HG02884 (cell line): ENCODE measurements around the gene B3GNT9.

Experiments used
- ATAC-seq: cut with Tn5 transposase; IDR thresholded peaks from one replicate; pipeline ENCODE4 v1.9.1; 2021; ENCODE audit warnings: mild to moderate bottlenecking, moderate library complexity; ENCODE audit not compliant: unreplicated experiment

The B3GNT9 gene

DNA sequence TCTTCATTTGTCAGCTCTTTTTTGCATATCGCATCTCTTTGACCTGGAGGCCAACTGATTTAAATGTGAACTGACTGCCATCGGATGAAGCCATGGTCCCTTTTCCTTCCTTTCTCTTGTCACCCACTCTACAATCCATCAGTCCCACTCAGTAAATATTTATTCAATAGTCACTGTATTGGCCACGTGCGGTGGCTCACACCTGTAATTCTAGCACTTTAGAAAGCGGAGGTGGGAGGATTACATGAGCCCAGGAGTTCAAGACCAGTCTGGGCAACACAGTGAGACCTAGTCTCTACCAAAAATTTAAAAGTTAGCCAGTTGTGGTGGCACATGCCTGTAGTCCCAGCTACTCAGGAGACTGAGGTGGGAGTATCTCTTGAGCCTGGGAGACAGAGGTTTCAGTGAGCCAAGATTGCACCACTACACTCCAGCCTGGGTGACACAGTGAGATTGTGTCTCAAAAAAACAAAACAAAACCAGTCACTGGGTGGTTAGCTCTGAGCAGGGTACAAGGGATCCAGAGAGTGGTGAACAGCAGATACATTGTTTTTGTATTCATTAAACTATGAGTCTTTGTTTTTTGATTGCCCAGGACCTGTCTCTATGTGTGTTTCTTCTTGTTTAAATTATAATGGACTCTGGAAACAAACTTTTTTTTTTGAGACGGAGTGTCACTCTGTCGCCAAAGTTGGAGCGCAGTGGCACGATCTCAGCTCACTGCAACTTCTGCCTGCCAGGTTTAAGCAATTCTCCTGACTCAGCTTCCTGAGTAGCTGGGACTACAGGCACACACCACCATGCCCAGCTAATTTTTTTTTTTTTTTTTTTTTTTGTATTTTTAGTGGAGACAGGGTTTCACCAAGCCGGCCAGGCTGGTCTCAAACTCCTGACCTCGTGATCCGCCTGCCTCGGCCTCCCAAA is 34.1 kb downstream of the B3GNT9 start:
- ATAC-seq, result no peak

GRCh38 chr16:67115639-67116038 is 35.2 kb downstream of the B3GNT9 start:
- ATAC-seq, result no peak

DNA sequence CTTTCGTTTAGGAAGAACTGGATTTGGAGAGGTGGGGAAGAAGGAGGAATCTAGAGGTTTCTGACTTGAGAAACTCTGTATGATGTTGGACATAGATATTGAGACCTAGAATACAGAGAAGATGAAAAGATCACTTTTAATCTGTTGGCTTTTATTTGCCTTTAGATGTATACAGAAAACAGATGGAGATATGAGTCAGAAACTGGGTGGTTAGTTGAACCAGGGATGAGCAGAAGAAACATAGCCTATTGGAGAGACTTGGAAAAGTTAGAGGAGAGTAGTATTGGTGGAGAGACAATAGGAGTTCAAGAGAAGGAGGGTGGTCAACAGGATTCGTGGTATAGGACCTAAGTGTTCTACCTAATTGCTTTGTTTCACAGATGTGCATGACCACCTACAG is 36.0 kb downstream of the B3GNT9 start:
- ATAC-seq, result no peak

- no peak for ATAC-seq
These were observed 38.0 kb downstream of the B3GNT9 start for GRCh38 chr16:67112591-67113399.

- no peak for ATAC-seq
These were observed 38.8 kb downstream of the B3GNT9 start for GRCh38 chr16:67111951-67112444.

- ATAC-seq, result peak; percentile 78
These were observed 41.2 kb downstream of the B3GNT9 start, which contains the start of gene PHAF1 for GRCh38 chr16:67109407-67110135. PHAF1 (plus strand) TSS chr16:67109941; CDS start chr16:67110176, 235 bp downstream.

DNA sequence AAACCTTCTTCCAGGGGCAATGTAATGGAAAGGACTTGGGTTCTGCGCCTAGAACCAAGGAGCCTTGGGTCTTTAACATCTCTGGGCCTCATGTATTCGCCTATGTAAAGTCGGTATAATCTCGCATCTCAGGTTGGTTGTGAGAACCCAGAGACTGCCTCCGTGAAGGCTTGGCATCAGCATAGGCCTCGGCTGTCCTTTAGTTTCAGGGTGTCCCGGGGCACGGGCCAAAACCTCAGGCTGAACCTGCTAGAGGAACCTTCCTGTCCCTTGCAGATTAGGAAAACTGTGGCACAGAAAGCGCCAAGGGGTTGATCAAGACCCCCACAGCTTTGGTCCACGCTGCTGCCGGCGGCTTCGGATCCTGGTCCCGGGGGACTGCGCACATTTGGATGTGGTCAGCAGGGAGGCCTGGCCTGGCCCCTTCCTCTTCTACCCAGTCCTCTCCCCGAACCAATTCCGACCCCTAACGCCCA is 41.8 kb downstream of the B3GNT9 start:
- no peak for ATAC-seq

- no peak for ATAC-seq
These were observed 42.3 kb downstream of the B3GNT9 start for GRCh38 chr16:67108489-67108888.

- no peak for ATAC-seq
These were observed 44.9 kb downstream of the B3GNT9 start for GRCh38 chr16:67105881-67106280.

GRCh38 chr16:67105246-67105645 is 45.6 kb downstream of the B3GNT9 start:
- ATAC-seq, result no peak

DNA sequence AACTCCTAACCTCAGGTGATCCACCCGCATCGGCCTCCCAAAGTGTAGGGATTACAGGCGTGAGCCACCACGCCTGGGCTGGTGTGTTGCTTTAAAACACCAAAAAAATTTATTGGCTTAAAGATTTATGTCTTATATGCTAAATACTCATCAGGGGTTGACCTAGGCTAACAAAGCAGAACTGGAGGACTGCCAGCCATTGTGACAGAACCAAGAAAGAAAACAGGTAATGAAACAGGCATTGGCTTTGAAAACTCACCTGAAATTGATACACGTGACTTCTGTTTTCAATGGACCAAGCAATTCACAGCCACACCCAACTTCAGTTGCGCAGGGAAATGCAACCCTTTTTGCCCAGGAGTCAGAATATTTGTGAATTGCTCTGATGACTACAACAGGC is 46.0 kb downstream of the B3GNT9 start:
- no peak for ATAC-seq

DNA sequence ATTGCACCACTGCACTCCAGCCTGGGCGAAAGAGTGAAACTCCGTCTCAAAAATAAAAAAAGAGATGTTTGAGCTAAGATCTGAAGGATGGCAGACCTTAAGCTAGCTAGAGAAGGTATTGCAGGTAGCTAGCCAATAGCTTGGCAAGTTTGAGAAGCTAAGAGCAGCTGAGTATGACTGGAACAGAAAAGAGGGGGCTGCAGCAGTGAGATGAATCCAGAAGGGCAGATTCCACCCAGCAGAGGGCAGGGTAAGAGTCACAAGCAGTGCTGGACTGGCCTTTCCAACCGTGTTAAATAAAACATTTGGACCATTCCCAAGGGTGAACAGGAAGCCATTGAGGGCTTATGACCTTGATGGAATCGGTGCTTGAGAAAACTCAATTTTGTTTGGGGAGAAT is 46.7 kb downstream of the B3GNT9 start:
- ATAC-seq, result no peak

GRCh38 chr16:67101311-67102082 is 49.3 kb downstream of the B3GNT9 start:
- no peak for ATAC-seq

DNA sequence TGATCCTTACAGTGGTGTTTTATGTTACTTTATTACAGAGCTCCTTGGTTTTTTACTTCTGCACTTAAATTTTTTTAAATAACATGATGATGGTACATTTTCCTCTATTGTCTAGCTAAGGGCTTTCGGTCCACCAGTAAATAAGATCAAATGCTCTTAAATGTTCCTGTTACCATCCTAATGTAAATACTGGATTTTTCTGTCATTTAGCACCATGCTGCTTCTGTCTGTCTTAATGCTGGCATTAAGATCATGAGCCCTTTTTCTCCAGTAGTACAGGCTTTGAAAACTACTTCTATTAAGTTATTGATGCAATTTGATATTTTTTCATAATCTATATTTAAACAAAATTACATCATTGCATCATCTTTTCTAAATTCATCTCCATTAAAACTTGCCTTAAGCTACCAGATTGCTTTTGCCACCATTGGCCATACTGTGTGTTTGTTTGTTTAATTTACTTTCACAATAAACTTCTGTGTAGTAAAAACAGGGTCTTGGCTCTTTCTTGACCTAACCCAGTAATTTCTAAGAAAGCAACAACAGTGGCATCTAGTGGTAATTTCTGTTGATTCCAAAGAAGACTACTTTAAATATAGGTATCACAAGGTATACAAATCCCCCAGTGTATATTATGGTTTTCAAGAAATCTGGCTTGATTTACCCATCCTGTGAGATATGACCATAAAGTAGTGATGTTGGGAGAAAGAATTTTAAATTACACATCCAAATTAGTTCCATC is 50.1 kb downstream of the B3GNT9 start:
- ATAC-seq, result no peak

GRCh38 chr16:67098599-67098998 is 52.2 kb downstream of the B3GNT9 start:
- no peak for ATAC-seq
